Transverse colon (tissue), 4 donors: ENCODE data around the gene PABPN1L. TPM values are rescaled to one million over a fixed set of nuclear protein-coding genes. Genes with fewer than 3 reads are reported as not detected.
"Not testable (repeated sequence)": the region's sequence is repeated elsewhere in the genome, so short reads cannot be mapped to it uniquely, and the experiment has no call there.

Experiments
- DNase-seq: peaks from one replicate; pipeline ENCODE4 v3.0.0-alpha.2; 2019
- H3K27ac ChIP-seq, 4 donors: fragments of 200-600 bp; sonication (generic); 2 replicates each; pipeline ENCODE4 v1.5.1; 2016 to 2018; ENCODE audit warnings: inconsistent platforms in 4 of 4
- H3K27me3 ChIP-seq: fragments of 200-600 bp; sonication (generic); 2 replicates; pipeline ENCODE4 v1.5.1; 2017; ENCODE audit warnings: inconsistent platforms
- H3K36me3 ChIP-seq, 4 donors: fragments of 200-600 bp; sonication (generic); 2 replicates each; pipeline ENCODE4 v1.5.1; 2017 to 2019; ENCODE audit warnings: inconsistent platforms in 4 of 4
- H3K4me1 ChIP-seq, 4 donors: fragments of 200-600 bp; sonication (generic); 2 replicates each; pipeline ENCODE4 v1.5.1; 2017 to 2020; ENCODE audit warnings: inconsistent platforms in 4 of 4
- H3K4me3 ChIP-seq, 4 donors: fragments of 200-600 bp; sonication (generic); 1 replicate in 1 of 4; 2 replicates in 3 of 4; pipeline versions ENCODE4 v1.5.1 to v1.6.1; 2017 to 2019; ENCODE audit warnings: inconsistent platforms in 4 of 4
- H3K9me3 ChIP-seq, 2 donors: fragments of 200-600 bp; sonication (generic); 2 replicates each; pipeline ENCODE4 v1.5.1; 2017 to 2019; ENCODE audit warnings: inconsistent platforms in 2 of 2
- EP300 ChIP-seq: sonication (generic); formaldehyde crosslinking; IDR thresholded peaks from one replicate; pipeline ENCODE4 v1.6.1; 2017; ENCODE audit warnings: antibody characterized with exemption, low read depth
- POLR2A ChIP-seq: fragments of 450-650 bp; IDR thresholded peaks from one replicate; pipeline ENCODE4 v1.6.1; 2016; ENCODE audit warnings: antibody characterized with exemption, mild to moderate bottlenecking, moderate library complexity
- POLR2AphosphoS5 ChIP-seq, 3 donors: sonication (generic); formaldehyde crosslinking; IDR thresholded peaks; one replicate each; pipeline ENCODE4 v1.6.1; 2016; ENCODE audit warnings: antibody characterized with exemption in 3 of 3
- WGBS, 2 donors: methylation state at CpG; one replicate each; pipeline ENCODE4 v1.1.5; 2018; ENCODE audit warnings: low coverage in 1 of 2; 5-methylcytosine and 5-hydroxymethylcytosine counted together
- in situ Hi-C, 4 donors: fragments of 200-750 bp; cut with MboI; loops; one replicate each; pipeline versions ENCODE4 v1.15.0 to v1.15.1; 2017; ENCODE audit warnings: low sequenced_read_pairs in 3 of 4, low pct_ligation_motif_present in 1 of 4, low pct_unique_long_range_greater_than_20kb in 1 of 4
- intact Hi-C: fragments of 100-400 bp; cut with DNase I; formaldehyde crosslinking; loops from one replicate; pipeline ENCODE4 v1.15.1; 2023; ENCODE audit warnings: low total_unique reads
- total RNA-seq, 4 donors: library from RNA; depleted of rRNA; stranded (reverse); fragments of >200 nt; gene quantifications; one replicate each; pipeline ENCODE4 v1.1.0, GENCODE V29; 2016
- TF ChIP-seq, protein P1 (sequence below), 5 experiments: fragments of 200-600 bp in 3 of 5; fragments of 450-650 bp in 2 of 5; sonication (generic) in 3 of 5; IDR thresholded peaks; 1 replicate in 2 of 5; 2 replicates in 3 of 5; pipeline ENCODE4 v1.5.1; 2016 to 2017; ENCODE audit warnings: antibody characterized with exemption in 5 of 5, inconsistent platforms in 3 of 5, mild to moderate bottlenecking in 2 of 5, moderate library complexity in 1 of 5

Gene PABPN1L
- total RNA-seq, 4 donors from 2014 or later: not detected

DNA sequence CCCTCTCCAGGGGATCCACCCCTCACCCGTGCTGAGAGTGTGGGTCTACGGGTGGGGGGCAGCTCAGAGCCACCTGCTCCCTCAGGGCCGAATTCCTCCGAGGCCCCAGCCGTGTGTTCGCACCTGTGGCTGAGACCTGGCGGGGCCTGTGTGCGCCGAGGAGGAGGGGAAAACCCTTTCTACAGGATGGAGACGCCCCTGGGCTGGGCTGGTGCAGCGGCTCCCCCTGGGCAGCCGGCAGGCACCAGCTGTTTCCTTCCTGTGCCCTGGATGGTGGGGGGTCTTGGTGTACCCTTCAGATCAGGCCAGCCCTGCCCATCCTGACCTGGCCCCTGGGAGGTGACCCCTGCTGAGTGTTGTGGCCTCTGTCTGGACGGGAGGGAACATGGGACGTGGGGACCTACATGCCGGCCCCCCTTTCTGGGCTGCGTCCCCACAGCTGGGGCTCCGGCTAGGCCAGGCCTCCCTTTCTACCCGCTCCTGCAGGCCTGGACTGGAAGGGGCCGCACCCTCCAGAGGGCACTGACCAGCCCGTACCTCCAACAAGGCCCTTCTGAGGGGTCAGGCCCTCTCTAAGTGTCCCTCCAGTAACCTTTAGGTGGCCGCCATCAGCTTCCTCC lies 28.3 kb upstream of the PABPN1L start:
- intact Hi-C loops (no loop called here), in situ Hi-C loops (no loop called here)
- no peak for TF ChIP-seq POLR2A
- Histone ChIP-seq H3K9me3 (no peaks in the 10 kb centered on the region), H3K27me3 (no peaks in the 10 kb centered on the region), H3K4me3 (no peak overlapping the region), H3K36me3 (no peaks in the 10 kb centered on the region), H3K4me1 (no peaks in the 10 kb centered on the region), H3K27ac (no peak overlapping the region)
- no peak for DNase-seq
- 67% methylated on average over 11 of the region's 21 CpGs; no CpG with 5 or more reads in 1 of the 2 donors for WGBS, 2 donors

DNA sequence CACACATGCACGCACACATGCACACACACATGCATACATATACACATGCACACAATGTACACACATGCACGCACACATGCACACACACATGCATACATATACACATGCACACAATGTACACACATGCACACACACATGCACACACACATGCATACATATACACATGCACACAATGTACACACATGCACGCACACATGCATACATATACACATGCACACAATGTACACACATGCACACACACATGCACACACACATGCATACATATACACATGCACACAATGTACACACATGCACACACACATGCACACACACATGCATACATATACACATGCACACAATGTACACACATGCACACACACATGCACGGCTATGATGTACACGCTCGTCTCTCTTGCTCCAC lies 27.8 kb upstream of the PABPN1L start:
- WGBS, 2 donors: 92% methylated on average over 4 of the region's 6 CpGs; no CpG with 5 or more reads in 1 of the 2 donors
- in situ Hi-C loops, intact Hi-C loops: not testable (repeated sequence)

DNA sequence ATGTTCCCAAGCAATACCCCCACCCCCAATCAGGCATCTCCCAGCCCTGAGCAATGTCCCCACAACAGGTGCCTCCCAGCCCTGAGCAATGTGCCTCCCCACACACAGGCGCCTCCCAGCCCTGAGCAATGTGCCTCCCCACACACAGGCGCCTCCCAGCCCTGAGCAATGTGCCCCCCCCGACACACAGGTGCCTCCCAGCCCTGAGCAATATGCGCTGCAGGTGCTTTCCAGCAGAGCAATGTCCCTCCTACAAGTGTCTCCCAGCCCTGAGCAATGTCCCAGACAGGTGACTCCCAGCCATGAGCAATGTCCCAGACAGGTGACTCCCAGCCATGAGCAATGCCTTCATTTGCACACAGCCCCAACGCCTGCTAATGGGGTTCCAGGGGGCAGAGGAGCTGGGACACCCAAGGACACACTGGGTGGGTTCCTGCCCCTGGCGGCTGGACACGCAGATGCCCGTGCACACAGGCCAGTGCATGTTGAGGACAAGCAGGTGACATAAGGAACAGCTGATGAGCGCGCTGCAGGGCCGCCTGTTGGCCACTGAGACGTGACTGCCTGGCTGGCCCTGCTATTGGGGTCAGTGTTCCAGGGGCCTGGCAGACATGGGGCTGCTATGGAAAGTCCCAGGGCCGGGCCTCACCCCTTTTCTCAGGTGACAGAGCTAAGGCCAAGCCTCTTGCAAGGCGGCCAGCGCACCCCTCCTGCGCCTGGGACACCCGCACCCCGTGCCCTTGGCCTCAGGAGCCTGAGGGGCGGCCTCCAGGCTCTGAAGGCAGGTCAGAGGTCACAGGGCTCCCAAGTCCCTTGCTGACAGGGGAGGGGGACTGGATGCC lies 26.9 kb upstream of the PABPN1L start:
- whole genome bisulfite sequencing, 2 donors: 77% methylated on average over 17 of the region's 19 CpGs; no CpG with 5 or more reads in 1 of the 2 donors
- H3K4me1 ChIP-seq: no peaks in the 10 kb centered on the region
- no peak overlapping the region for H3K4me3 ChIP-seq
- no peaks in the 10 kb centered on the region for H3K27me3 ChIP-seq
- in situ Hi-C loops: no loop called here
- intact Hi-C loops: no loop called here
- H3K27ac ChIP-seq: no peak overlapping the region
- TF ChIP-seq EP300 (no peak), POLR2A (no peak), POLR2AphosphoS5 (IDR thresholded peaks at IDR 0.05) (no peak)
- TF ChIP-seq, protein P1, sequence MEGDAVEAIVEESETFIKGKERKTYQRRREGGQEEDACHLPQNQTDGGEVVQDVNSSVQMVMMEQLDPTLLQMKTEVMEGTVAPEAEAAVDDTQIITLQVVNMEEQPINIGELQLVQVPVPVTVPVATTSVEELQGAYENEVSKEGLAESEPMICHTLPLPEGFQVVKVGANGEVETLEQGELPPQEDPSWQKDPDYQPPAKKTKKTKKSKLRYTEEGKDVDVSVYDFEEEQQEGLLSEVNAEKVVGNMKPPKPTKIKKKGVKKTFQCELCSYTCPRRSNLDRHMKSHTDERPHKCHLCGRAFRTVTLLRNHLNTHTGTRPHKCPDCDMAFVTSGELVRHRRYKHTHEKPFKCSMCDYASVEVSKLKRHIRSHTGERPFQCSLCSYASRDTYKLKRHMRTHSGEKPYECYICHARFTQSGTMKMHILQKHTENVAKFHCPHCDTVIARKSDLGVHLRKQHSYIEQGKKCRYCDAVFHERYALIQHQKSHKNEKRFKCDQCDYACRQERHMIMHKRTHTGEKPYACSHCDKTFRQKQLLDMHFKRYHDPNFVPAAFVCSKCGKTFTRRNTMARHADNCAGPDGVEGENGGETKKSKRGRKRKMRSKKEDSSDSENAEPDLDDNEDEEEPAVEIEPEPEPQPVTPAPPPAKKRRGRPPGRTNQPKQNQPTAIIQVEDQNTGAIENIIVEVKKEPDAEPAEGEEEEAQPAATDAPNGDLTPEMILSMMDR (IDR thresholded peaks at IDR 0.05): no peak
- H3K9me3 ChIP-seq: no peaks in the 10 kb centered on the region
- no peaks in the 10 kb centered on the region for H3K36me3 ChIP-seq
- DNase-seq: no peak

More for the DNA sequence above, 27.8 kb upstream of the PABPN1L start:
- not testable (repeated sequence) for DNase-seq, H3K4me3 ChIP-seq, H3K4me1 ChIP-seq, H3K9me3 ChIP-seq, H3K27me3 ChIP-seq, H3K36me3 ChIP-seq, H3K27ac ChIP-seq

DNA sequence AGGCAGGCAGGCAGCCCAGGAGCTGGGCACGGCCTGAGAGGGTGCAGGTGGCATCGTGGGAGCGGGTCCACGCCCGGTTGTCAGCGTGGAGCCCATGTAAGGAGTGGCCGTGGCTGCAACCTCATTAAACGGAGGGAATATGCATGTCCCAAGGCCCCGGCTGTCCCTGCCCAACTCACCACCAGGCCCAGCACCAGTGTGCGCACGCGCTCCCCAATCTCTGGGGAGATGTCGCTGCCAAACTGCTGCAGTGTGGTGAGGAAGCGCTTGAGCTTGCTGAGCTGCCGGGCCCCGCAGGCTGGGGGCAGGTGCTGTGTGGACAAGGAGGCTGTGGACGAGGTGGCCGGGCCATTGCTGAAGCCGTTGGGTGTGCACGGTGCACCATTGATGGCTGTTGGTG lies 25.6 kb upstream of the PABPN1L start:
- H3K4me3 ChIP-seq: no peak overlapping the region
- intact Hi-C loops: no loop called here
- in situ Hi-C loops: no loop called here
- no peak for DNase-seq
- no peak for TF ChIP-seq POLR2AphosphoS5 (IDR thresholded peaks at IDR 0.05)
- no peak for TF ChIP-seq POLR2A
- TF ChIP-seq, protein P1 (IDR thresholded peaks at IDR 0.05): no peak
- TF ChIP-seq EP300: no peak
- H3K9me3 ChIP-seq: no peaks in the 10 kb centered on the region
- H3K4me1 ChIP-seq: peaks cover 0 to 6% (median 3%) of the 10 kb centered on the region in 4 donors
- H3K36me3 ChIP-seq: no peaks in the 10 kb centered on the region
- no peaks in the 10 kb centered on the region for H3K27me3 ChIP-seq
- H3K27ac ChIP-seq: no peak overlapping the region
- WGBS, 2 donors: 85% methylated on average over 20 of the region's 20 CpGs; no CpG with 5 or more reads in 1 of the 2 donors

DNA sequence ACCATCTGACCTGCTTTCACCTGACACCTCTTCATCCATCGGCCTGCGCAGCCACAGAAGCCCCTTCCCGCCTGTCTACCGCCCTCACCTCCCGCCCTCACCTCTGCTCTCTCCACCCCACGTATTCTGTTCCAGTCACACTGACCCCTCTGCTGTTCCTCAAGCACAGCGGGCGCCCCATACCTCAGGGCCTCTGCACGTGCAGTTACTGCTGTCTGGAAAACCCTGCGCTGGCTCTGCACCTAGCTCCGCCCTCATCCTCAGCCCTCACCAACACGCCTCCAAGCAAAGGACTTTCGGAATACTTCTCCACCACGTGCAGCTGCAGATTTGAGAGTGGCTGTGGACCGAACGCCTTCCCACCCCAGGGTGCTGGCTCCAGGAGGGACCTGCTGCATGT lies 24.6 kb upstream of the PABPN1L start:
- Histone ChIP-seq H3K36me3 (no peaks in the 10 kb centered on the region), H3K9me3 (no peaks in the 10 kb centered on the region), H3K4me3 (no peak overlapping the region), H3K27me3 (no peaks in the 10 kb centered on the region), H3K27ac (no peak overlapping the region), H3K4me1 (peaks cover 0 to 12% (median 3%) of the 10 kb centered on the region in 4 donors)
- DNase-seq: no peak
- intact Hi-C loops: no loop called here
- in situ Hi-C loops: no loop called here
- no peak for TF ChIP-seq POLR2A
- TF ChIP-seq EP300: no peak
- TF ChIP-seq POLR2AphosphoS5 (IDR thresholded peaks at IDR 0.05): no peak
- TF ChIP-seq, protein P1 (IDR thresholded peaks at IDR 0.05): no peak
- 88% methylated on average over 16 of the region's 16 CpGs; no CpG with 5 or more reads in 1 of the 2 donors for WGBS, 2 donors

DNA sequence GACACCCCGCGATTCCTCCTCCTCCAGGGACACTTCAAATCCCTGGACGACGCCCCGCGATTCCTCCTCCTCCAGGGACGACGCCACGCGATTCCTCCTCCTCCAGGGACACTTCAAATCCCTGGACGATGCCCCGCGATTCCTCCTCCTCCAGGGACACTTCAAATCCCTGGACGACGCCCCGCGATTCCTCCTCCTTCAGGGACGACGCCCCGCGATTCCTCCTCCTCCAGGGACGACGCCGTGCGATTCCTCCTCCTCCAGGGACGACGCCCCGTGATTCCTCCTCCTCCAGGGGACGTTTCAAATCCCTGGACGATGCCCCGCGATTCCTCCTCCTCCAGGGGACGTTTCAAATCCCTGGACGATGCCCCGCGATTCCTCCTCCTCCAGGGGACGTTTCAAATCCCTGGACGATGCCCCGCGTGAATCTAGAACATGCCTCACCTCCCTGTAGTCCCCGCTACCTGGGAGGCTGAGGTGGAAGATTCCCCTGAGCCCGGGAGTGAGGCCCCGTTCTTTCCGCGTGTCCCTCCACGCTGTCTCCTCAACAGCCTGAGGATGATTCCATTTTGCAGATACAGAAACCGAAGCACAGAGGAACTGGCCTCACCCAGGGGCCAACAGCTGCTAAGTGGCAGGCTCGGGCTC lies 23.4 kb upstream of the PABPN1L start:
- intact Hi-C loops, H3K4me3 ChIP-seq, DNase-seq, H3K27ac ChIP-seq, H3K36me3 ChIP-seq, H3K27me3 ChIP-seq, H3K9me3 ChIP-seq, in situ Hi-C loops: not testable (repeated sequence)
- peaks cover 0 to 14% (median 3%) of the 10 kb centered on the region in 4 donors for H3K4me1 ChIP-seq
- WGBS, 2 donors: 89% methylated on average over 48 of the region's 48 CpGs; no CpG with 5 or more reads in 1 of the 2 donors
